SK-MEL-5 (cell line): ENCODE measurements around the gene MGAT5. TPM values are rescaled to one million over a fixed set of nuclear protein-coding genes. Genes with fewer than 3 reads are reported as not detected.

Experiments
- DNase-seq: peaks from one replicate; pipeline ENCODE4 v3.0.0-alpha.2; 2016; ENCODE audit warnings: low read depth, low spot score
- in situ Hi-C: cut with HindIII; loops from 2 replicates; pipeline ENCODE4 v1.10.0; 2016; ENCODE audit warnings: low sequenced_read_pairs, high pct_unique_total_duplicates, low pct_unique_long_range_greater_than_20kb
- total RNA-seq: library from RNA; depleted of rRNA; stranded (reverse); fragments of >200 nt; shearing (Covaris generic); gene quantifications from 2 replicates; pipeline ENCODE4 v1.2.3, GENCODE V29; 2014

The MGAT5 gene
- total RNA-seq, 1 experiment from 2014 or later = 24.7 TPM

- DNase-seq = peak; percentile 13
- in situ Hi-C loops = no loop called here
Measured at GRCh38 chr2:134411279-134411827, 157.5 kb downstream of the MGAT5 start.

- in situ Hi-C loops = no loop called here
- peak; percentile 94 for DNase-seq
Measured at GRCh38 chr2:134411828-134412638, 158.2 kb downstream of the MGAT5 start.

- no peak for DNase-seq
- in situ Hi-C loops = no loop called here
Measured at GRCh38 chr2:134412639-134412999, 158.7 kb downstream of the MGAT5 start.

GRCh38 chr2:134413430-134413829 is 159.6 kb downstream of the MGAT5 start:
- DNase-seq = no peak
- in situ Hi-C loops = no loop called here

GRCh38 chr2:134413912-134414311 is 160.0 kb downstream of the MGAT5 start:
- DNase-seq = no peak
- in situ Hi-C loops = no loop called here

GRCh38 chr2:134416018-134416417 is 162.1 kb downstream of the MGAT5 start:
- no peak for DNase-seq
- in situ Hi-C loops = no loop called here

GRCh38 chr2:134416637-134417036 is 162.8 kb downstream of the MGAT5 start:
- DNase-seq = peak; percentile 17
- in situ Hi-C loops = no loop called here

GRCh38 chr2:134417968-134418582 is 164.2 kb downstream of the MGAT5 start:
- no peak for DNase-seq
- in situ Hi-C loops = no loop called here

GRCh38 chr2:134420259-134420658 is 166.4 kb downstream of the MGAT5 start:
- in situ Hi-C loops = no loop called here
- DNase-seq = no peak

GRCh38 chr2:134420920-134421319 is 167.0 kb downstream of the MGAT5 start:
- in situ Hi-C loops = no loop called here
- no peak for DNase-seq

- in situ Hi-C loops = no loop called here
- peak; percentile 52 for DNase-seq
Measured at GRCh38 chr2:134421556-134422328, 167.9 kb downstream of the MGAT5 start.

GRCh38 chr2:134425724-134426496 is 172.0 kb downstream of the MGAT5 start:
- in situ Hi-C loops = loop anchor here (25.0 kb wide), 1 partner anchor 361 kb away; no protein-coding TSS in a partner anchor
- no peak for DNase-seq

GRCh38 chr2:134426721-134427120 is 172.8 kb downstream of the MGAT5 start:
- no peak for DNase-seq
- in situ Hi-C loops = loop anchor here (25.0 kb wide), 1 partner anchor 361 kb away; no protein-coding TSS in a partner anchor

- in situ Hi-C loops = loop anchor here (25.0 kb wide), 1 partner anchor 357 kb away; no protein-coding TSS in a partner anchor
- DNase-seq = no peak
Measured at GRCh38 chr2:134429886-134430285, 176.0 kb downstream of the MGAT5 start.

GRCh38 chr2:134431838-134432434 is 178.1 kb downstream of the MGAT5 start:
- in situ Hi-C loops = loop anchor here (25.0 kb wide), 1 partner anchor 355 kb away; no protein-coding TSS in a partner anchor
- DNase-seq = no peak

GRCh38 chr2:134432435-134432883 is 178.6 kb downstream of the MGAT5 start:
- no peak for DNase-seq
- in situ Hi-C loops = loop anchor here (25.0 kb wide), 1 partner anchor 355 kb away; no protein-coding TSS in a partner anchor

GRCh38 chr2:134433469-134433868 is 179.6 kb downstream of the MGAT5 start:
- no peak for DNase-seq
- in situ Hi-C loops = loop anchor here (25.0 kb wide), 1 partner anchor 354 kb away; no protein-coding TSS in a partner anchor
